Measurements from ENCODE around the gene SRCIN1.

The SRCIN1 gene

DNA sequence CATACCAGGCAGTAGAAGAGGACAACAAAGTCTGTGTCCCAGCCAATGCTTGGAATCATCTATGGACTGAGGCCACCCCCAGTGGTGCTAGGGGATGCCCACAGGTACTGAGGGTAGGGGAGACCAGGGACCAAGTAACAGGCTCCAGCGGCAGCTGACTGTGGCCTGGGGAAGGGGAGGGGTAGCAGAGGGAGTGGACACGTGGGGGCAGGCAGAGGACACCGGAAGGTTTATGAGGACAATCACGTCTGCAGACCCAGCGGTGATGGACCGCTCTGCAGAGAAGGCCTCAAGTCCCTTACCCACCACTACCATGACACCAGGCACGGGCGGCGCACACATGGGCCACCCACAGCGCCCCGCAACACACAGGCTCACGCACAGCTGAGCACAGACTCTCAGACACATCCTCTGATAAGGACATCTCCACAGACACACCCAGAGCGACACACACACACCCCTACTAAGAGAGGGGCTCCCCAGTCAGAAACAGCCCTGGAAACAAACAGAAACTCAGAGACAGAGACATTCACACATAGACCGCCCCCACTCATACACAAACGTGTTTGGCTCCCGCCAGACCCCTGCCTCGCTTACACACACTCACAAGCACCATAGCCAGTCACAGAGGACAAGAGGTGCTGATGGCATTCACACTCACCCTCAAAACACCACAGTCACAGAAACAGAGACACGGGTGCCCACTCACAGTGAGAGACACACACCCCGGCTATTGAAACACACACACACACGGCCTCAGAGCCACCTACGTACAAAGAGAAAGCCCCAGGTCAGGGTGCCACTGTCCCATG lies 35.8 kb downstream of the SRCIN1 start:
- no peak for DNase-seq (ENCODE audit: low read depth)
- TF ChIP-seq MYC (IDR thresholded peaks at IDR 0.05; ENCODE audit: low read depth, low read length) (no peak), POLR2A (IDR thresholded peaks at IDR 0.05; ENCODE audit: extremely low read depth, insufficient read length) (no peak)
- TF ChIP-seq, protein P1, sequence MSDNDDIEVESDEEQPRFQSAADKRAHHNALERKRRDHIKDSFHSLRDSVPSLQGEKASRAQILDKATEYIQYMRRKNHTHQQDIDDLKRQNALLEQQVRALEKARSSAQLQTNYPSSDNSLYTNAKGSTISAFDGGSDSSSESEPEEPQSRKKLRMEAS (IDR thresholded peaks at IDR 0.05; ENCODE audit: low read depth, low read length), result no peak
- TF ChIP-seq, protein P2, sequence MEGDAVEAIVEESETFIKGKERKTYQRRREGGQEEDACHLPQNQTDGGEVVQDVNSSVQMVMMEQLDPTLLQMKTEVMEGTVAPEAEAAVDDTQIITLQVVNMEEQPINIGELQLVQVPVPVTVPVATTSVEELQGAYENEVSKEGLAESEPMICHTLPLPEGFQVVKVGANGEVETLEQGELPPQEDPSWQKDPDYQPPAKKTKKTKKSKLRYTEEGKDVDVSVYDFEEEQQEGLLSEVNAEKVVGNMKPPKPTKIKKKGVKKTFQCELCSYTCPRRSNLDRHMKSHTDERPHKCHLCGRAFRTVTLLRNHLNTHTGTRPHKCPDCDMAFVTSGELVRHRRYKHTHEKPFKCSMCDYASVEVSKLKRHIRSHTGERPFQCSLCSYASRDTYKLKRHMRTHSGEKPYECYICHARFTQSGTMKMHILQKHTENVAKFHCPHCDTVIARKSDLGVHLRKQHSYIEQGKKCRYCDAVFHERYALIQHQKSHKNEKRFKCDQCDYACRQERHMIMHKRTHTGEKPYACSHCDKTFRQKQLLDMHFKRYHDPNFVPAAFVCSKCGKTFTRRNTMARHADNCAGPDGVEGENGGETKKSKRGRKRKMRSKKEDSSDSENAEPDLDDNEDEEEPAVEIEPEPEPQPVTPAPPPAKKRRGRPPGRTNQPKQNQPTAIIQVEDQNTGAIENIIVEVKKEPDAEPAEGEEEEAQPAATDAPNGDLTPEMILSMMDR (IDR thresholded peaks at IDR 0.05; ENCODE audit: low read depth, low read length), result no peak
- H3K4me3 ChIP-seq (ENCODE audit: low read depth, low read length), result no peak overlapping the region

DNA sequence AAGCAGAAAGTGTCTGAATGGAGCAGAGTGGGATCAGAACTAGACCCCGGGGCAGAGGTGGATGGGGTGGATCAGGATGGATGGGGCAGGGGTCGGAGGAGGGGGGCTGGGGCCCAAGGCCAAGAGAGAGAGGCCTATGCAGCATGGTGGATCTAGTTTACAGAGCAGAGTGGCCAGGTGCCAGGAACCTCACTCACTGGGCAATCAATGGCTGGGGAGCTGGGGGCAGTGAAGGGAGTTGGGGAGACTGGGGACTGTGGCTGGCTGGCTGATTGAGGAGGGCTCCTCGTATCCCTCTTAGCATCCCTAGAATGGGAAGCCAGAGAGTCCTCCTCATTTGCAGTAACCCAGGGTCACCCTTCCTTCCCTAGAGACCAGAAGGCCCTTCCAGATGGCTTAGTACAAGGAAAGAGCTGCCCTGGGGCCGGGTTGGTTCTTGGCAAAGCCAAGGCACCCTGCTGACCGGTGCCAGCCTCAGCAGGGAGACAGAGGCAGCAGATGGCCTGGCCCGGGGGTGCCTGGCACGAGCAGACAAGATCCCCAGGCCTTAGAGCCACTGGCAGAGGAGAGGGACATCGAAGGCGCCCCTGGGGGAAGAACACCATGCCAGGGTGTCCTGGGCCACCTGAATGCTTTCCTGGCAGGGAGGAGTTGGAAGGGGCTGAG lies 36.8 kb downstream of the SRCIN1 start:
- H3K4me3 ChIP-seq (ENCODE audit: low read depth, low read length), result no peak overlapping the region
- no peak for DNase-seq (ENCODE audit: low read depth)
- TF ChIP-seq POLR2A (IDR thresholded peaks at IDR 0.05; ENCODE audit: extremely low read depth, insufficient read length), result no peak

DNA sequence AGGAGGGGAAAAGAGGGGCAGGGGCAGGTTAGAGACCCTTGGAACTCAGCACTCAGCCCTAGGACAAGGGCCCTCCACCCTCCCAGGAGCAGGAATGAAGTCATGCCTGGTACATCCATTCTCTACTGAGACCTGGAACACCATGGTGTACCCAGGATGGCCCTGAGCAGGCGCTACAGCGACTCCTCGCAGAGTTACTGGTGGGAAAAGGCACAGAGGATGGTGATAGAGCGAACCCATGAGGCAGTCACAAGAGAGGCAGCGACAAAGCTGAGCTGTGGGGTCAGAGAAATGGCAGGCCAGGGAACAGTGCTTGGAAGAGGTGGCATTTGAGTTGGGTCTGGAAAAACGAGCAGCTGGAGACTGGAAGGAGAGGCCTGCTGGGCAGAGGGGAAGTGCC lies 37.5 kb downstream of the SRCIN1 start:
- TF ChIP-seq, protein P2 (IDR thresholded peaks at IDR 0.05; ENCODE audit: low read depth, low read length), result no peak
- TF ChIP-seq, protein P1 (IDR thresholded peaks at IDR 0.05; ENCODE audit: low read depth, low read length), result no peak
- no peak for TF ChIP-seq MYC (IDR thresholded peaks at IDR 0.05; ENCODE audit: low read depth, low read length)
- no peak for TF ChIP-seq POLR2A (IDR thresholded peaks at IDR 0.05; ENCODE audit: extremely low read depth, insufficient read length)
- no peak overlapping the region for H3K4me3 ChIP-seq (ENCODE audit: low read depth, low read length)
- no peak for DNase-seq (ENCODE audit: low read depth)

DNA sequence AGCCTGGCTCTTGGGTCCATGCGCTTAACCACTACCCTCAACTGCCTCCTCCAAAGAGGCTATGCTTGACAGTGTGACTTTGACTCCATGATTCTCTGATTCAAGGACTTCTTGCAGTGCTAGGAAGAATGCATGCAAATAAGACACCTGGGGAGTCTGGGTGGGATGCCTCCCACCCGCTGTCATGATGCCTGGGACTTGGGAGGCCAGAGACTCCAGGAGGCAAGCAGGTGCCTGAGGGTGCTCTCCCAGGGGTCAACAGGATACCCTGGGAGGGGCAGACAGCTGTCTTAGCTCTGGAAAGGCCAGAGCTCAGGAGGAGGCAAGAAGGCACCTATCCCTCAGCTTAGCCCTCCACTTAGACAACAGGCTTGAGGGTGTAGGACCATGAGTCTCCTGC lies 38.4 kb downstream of the SRCIN1 start:
- no peak for DNase-seq (ENCODE audit: low read depth)
- TF ChIP-seq, protein P1 (IDR thresholded peaks at IDR 0.05; ENCODE audit: low read depth, low read length), result no peak
- TF ChIP-seq MYC (IDR thresholded peaks at IDR 0.05; ENCODE audit: low read depth, low read length), result no peak
- no peak for TF ChIP-seq POLR2A (IDR thresholded peaks at IDR 0.05; ENCODE audit: extremely low read depth, insufficient read length)
- TF ChIP-seq, protein P2 (IDR thresholded peaks at IDR 0.05; ENCODE audit: low read depth, low read length), result no peak
- H3K4me3 ChIP-seq (ENCODE audit: low read depth, low read length), result no peak overlapping the region

DNA sequence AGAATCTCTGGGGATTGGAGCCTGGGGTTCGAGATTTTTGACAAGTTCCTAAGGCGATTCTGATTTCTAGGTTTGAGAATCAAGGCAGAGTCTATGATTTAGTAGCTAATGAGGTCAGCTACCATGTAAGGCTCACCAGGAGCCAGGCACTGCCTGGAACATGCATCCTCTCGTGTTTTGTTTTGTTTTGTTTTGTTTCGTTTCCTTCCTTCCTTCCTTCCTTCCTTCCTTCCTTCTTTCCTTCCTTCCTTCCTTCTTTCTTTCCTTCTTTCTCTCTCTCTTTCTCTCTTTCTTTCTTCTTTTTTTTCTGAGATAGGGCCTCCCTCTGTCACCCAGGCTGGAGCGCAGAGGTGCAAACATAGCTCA lies 39.1 kb downstream of the SRCIN1 start:
- no peak overlapping the region for H3K4me3 ChIP-seq (ENCODE audit: low read depth, low read length)
- no peak for DNase-seq (ENCODE audit: low read depth)
- TF ChIP-seq, protein P2 (IDR thresholded peaks at IDR 0.05; ENCODE audit: low read depth, low read length), result no peak
- TF ChIP-seq MYC (IDR thresholded peaks at IDR 0.05; ENCODE audit: low read depth, low read length) (no peak), POLR2A (IDR thresholded peaks at IDR 0.05; ENCODE audit: extremely low read depth, insufficient read length) (no peak)
- TF ChIP-seq, protein P1 (IDR thresholded peaks at IDR 0.05; ENCODE audit: low read depth, low read length), result no peak

DNA sequence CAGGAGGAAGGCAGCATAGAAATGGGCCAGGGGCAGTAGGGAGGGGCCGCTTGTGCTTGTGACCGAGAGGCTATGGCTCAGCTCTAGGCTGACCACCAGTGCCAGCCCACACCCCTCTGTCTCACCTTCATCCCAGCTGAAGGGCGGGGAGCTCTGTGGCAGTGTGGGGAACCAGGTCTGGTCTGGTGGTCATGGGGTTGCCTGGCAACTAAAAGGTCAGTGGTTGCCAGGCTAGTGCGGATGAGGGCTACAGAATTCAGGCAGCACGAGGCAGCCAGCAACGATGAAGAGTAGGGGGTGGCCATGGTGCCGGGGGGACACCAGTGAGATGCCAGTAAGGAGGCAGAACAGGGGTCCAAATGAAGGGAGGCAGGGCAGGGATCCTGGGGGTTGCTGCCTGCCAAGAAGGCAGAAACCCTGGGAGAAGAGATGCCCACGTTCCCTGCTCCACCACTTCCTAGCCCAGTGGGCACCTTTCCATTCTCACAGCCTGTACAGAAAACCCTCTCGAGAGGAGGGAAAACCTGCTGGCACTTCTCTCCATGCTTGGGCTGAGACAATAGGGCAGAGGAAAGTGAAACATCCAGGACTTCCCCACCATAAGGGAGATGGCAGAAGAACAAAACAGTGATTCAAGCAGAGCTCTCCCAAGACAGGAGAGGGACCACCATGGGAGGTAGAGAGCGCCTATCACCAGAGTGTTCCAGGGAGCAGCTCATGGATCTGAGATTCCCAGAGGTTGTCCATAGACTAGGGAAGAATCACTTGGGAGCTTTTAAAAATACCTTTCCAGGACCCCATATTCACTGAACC lies 39.7 kb downstream of the SRCIN1 start:
- TF ChIP-seq POLR2A (IDR thresholded peaks at IDR 0.05; ENCODE audit: extremely low read depth, insufficient read length), result no peak
- TF ChIP-seq, protein P1 (IDR thresholded peaks at IDR 0.05; ENCODE audit: low read depth, low read length), result no peak
- no peak for DNase-seq (ENCODE audit: low read depth)
- no peak overlapping the region for H3K4me3 ChIP-seq (ENCODE audit: low read depth, low read length)

Measured in NB4 (cell line).